Measurements from ENCODE around the gene PDE1C.

- TF ChIP-seq POLR2A (IDR thresholded peaks at IDR 0.05; ENCODE audit: low read depth, low read length) (no peak), POLR2AphosphoS5 (IDR thresholded peaks at IDR 0.05; ENCODE audit: low read depth, low read length) (no peak), TAF1 (IDR thresholded peaks at IDR 0.05; ENCODE audit: low read depth, low read length) (no peak)
Measured at GRCh38 chr7:31924251-31924650, 146.0 kb downstream of the PDE1C start.

Data from GM12891 (cell line).